Trophoblast cell (in vitro differentiated cells and primary cell): Measurements from ENCODE around the gene PRPF19.
A peak's percentile ranks its signal among the peaks of the same experiment; 100 is the strongest.

Experiments
- DNase-seq, 2 donors: peaks; one replicate each; pipeline ENCODE4 v3.0.0-alpha.2; 2016
- H2AFZ ChIP-seq: 2 replicates; pipeline ENCODE4 v1.6.1; 2013; ENCODE audit warnings: low read length, moderate library complexity, mild to moderate bottlenecking; ENCODE audit not compliant: insufficient read depth, poor library complexity
- H2AK5ac ChIP-seq: 2 replicates; pipeline ENCODE4 v1.6.1; 2013; ENCODE audit warnings: mild to moderate bottlenecking, low read length
- H2BK120ac ChIP-seq: 2 replicates; pipeline ENCODE4 v1.6.1; 2013; ENCODE audit warnings: low read length, mild to moderate bottlenecking, moderate library complexity; ENCODE audit not compliant: insufficient read depth, poor library complexity
- H2BK12ac ChIP-seq: 2 replicates; pipeline ENCODE4 v1.6.1; 2013; ENCODE audit warnings: mild to moderate bottlenecking, low read length, moderate library complexity
- H2BK5ac ChIP-seq: 2 replicates; pipeline ENCODE4 v1.6.1; 2013; ENCODE audit warnings: low read length, low read depth, moderate library complexity, mild to moderate bottlenecking; ENCODE audit not compliant: poor library complexity
- H3K14ac ChIP-seq: 2 replicates; pipeline ENCODE4 v1.6.1; 2013; ENCODE audit warnings: mild to moderate bottlenecking, low read length
- H3K18ac ChIP-seq: 2 replicates; pipeline ENCODE4 v1.6.1; 2013; ENCODE audit warnings: mild to moderate bottlenecking, low read length
- H3K23ac ChIP-seq: 2 replicates; pipeline ENCODE4 v1.6.1; 2013; ENCODE audit warnings: low read length
- H3K27ac ChIP-seq: 2 replicates; pipeline ENCODE4 v1.5.1; 2013; ENCODE audit warnings: low read depth, mild to moderate bottlenecking, inconsistent platforms, low read length, moderate library complexity
- H3K27me3 ChIP-seq: 2 replicates; pipeline ENCODE4 v1.6.1; 2013; ENCODE audit warnings: inconsistent platforms, mild to moderate bottlenecking, low read length, moderate library complexity; ENCODE audit not compliant: insufficient read depth
- H3K36me3 ChIP-seq, 2 experiments: 1 replicate in 1 of 2; 2 replicates in 1 of 2; pipeline ENCODE4 v1.6.1; 2013; ENCODE audit warnings: low read length in 2 of 2, mild to moderate bottlenecking in 2 of 2, moderate library complexity in 1 of 2; ENCODE audit not compliant: insufficient read depth in 2 of 2, control insufficient read depth in 1 of 2
- H3K4ac ChIP-seq: 2 replicates; pipeline ENCODE4 v1.6.1; 2013; ENCODE audit warnings: low read depth, mild to moderate bottlenecking, low read length, moderate library complexity
- H3K4me1 ChIP-seq, 2 experiments: 1 replicate in 1 of 2; 2 replicates in 1 of 2; pipeline ENCODE4 v1.6.1; 2013; ENCODE audit warnings: low read length in 2 of 2, mild to moderate bottlenecking in 2 of 2, moderate library complexity in 1 of 2; ENCODE audit not compliant: insufficient read depth in 2 of 2, control insufficient read depth in 1 of 2
- H3K4me2 ChIP-seq: 2 replicates; pipeline ENCODE4 v1.6.1; 2013; ENCODE audit warnings: inconsistent platforms, mild to moderate bottlenecking, low read length, moderate library complexity
- H3K4me3 ChIP-seq: 2 replicates; pipeline ENCODE4 v1.5.1; 2013; ENCODE audit warnings: mild to moderate bottlenecking, low read depth, low read length, inconsistent platforms
- H3K79me1 ChIP-seq: one replicate; pipeline ENCODE4 v1.6.1; 2013; ENCODE audit warnings: low read length
- H3K79me2 ChIP-seq: 2 replicates; pipeline ENCODE4 v1.6.1; 2013; ENCODE audit warnings: low read length, mild to moderate bottlenecking; ENCODE audit not compliant: control insufficient read depth, insufficient read depth, poor library complexity
- H3K9ac ChIP-seq: 2 replicates; pipeline ENCODE4 v1.6.1; 2013; ENCODE audit warnings: mild to moderate bottlenecking, low read length
- H3K9me3 ChIP-seq: 2 replicates; pipeline ENCODE4 v1.6.1; 2013; ENCODE audit warnings: low read depth, mild to moderate bottlenecking, control low read depth, inconsistent platforms, low read length; ENCODE audit not compliant: insufficient read depth
- H4K12ac ChIP-seq: 2 replicates; pipeline ENCODE4 v1.6.1; 2013; ENCODE audit warnings: low read depth, mild to moderate bottlenecking, low read length, moderate library complexity
- H4K8ac ChIP-seq: 2 replicates; pipeline ENCODE4 v1.6.1; 2013; ENCODE audit warnings: low read depth, mild to moderate bottlenecking, low read length, moderate library complexity
- H4K91ac ChIP-seq: one replicate; pipeline ENCODE4 v1.6.1; 2013; ENCODE audit warnings: low read depth, mild to moderate bottlenecking, low read length, moderate library complexity
- WGBS: extraction: QIAGEN DNeasy Blood & Tissue Kit; methylation state at CpG from one replicate; pipeline ENCODE4 v1.1.7; 2013; ENCODE audit warnings: missing lambda C conversion rate; ENCODE audit not compliant: insufficient read length, insufficient coverage; ENCODE audit errors: extremely low coverage; 5-methylcytosine and 5-hydroxymethylcytosine counted together

The PRPF19 gene

DNA sequence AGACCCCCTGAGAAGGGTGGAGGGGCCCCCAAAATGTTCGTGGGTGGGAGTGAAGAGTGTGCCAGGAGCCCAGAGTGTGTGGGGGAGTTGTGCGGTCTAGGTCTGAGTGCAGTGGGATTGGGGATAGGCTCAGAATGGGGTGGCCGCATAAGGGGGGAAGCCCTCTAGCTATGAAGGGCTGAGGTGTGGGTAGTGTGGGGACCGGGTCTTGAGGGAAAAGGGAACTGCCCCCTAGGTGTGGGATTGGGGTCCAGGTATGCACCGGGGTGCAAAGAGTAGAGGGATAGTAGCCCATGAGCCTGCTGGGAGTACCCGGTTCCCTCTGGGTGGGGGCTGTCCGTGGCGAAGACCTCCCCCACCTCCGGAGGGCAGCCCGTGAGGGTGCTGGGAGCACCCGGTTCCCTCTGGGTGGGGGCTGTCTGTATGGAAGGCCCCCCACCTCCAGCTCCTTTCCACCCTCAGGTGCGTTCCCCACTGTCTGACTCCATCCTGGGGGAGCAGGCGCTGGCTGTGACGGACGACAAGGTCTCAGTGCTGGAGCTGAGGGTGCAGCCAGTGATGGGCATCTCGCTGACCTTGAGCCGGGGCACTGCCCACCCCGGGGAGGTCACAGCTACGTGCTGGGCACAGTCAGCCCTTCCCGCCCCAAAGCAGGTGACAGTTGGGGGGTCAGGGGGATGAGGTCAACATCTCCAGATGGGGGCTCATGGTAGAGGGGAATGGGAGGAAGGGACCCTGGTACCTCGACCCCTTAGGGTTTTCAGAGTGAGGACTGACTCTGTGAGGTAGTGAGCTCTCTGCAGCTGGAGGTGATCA lies 28.6 kb upstream of the PRPF19 start:
- no peak overlapping the region for H2AFZ ChIP-seq
- peaks cover 63 to 68% of the 10 kb centered on the region in 2 experiments for H3K36me3 ChIP-seq
- H3K4me2 ChIP-seq, result no peak overlapping the region
- H2BK5ac ChIP-seq, result no peak overlapping the region
- H2AK5ac ChIP-seq, result no peak overlapping the region
- no peak overlapping the region for H2BK12ac ChIP-seq
- no peak for DNase-seq
- H3K23ac ChIP-seq, result no peak overlapping the region
- H3K79me1 ChIP-seq, result no peaks in the 10 kb centered on the region
- H3K9me3 ChIP-seq, result no peaks in the 10 kb centered on the region
- H3K27me3 ChIP-seq, result no peaks in the 10 kb centered on the region
- no peak overlapping the region for H3K4me3 ChIP-seq
- no peak overlapping the region for H3K9ac ChIP-seq
- no peak overlapping the region for H3K18ac ChIP-seq
- no peak overlapping the region for H3K27ac ChIP-seq
- H4K12ac ChIP-seq, result no peak overlapping the region
- H3K14ac ChIP-seq, result no peak overlapping the region
- peaks cover 3 to 7% of the 10 kb centered on the region in 2 experiments for H3K4me1 ChIP-seq
- H4K8ac ChIP-seq, result no peak overlapping the region
- no peaks in the 10 kb centered on the region for H3K79me2 ChIP-seq
- no peak overlapping the region for H2BK120ac ChIP-seq
- H4K91ac ChIP-seq, result no peak overlapping the region
- no CpG with 5 or more reads among the region's 21 CpGs for WGBS
- H3K4ac ChIP-seq, result no peak overlapping the region

DNA sequence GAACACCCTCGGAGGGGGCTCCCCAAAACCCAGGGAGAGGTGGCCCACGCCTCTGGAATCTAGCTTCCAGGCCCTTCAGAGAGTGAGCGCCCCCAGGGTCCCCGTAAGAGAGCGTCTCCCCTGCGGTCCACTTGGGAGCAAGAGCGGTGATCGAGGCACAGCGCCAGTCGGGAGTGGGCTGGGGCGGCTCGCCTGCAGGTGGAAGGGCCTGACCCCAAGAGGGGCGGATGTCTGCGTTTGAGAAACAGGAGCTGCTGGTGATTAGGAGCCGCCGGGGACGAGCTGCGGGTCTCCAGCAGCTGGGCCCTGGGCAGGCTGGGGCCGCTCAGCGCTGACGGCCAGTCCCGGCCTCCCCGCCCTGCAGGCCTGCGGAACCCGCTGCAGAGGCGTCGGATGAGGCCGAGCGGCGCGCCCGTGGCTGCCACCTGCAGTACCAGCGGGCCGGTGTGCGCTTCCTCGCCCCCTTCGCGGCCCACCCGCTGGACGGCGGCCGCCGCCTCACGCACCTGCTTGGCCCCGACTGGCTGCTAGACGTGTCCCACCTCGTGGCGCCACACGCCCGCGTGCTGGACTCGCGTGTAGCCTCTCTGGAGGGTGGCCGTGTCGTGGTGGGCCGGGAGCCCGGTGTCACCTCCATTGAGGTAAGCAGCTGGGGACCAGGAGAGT lies 27.9 kb upstream of the PRPF19 start:
- Histone ChIP-seq H3K36me3 (peaks cover 70 to 76% of the 10 kb centered on the region in 2 experiments), H3K9me3 (no peaks in the 10 kb centered on the region)

DNA sequence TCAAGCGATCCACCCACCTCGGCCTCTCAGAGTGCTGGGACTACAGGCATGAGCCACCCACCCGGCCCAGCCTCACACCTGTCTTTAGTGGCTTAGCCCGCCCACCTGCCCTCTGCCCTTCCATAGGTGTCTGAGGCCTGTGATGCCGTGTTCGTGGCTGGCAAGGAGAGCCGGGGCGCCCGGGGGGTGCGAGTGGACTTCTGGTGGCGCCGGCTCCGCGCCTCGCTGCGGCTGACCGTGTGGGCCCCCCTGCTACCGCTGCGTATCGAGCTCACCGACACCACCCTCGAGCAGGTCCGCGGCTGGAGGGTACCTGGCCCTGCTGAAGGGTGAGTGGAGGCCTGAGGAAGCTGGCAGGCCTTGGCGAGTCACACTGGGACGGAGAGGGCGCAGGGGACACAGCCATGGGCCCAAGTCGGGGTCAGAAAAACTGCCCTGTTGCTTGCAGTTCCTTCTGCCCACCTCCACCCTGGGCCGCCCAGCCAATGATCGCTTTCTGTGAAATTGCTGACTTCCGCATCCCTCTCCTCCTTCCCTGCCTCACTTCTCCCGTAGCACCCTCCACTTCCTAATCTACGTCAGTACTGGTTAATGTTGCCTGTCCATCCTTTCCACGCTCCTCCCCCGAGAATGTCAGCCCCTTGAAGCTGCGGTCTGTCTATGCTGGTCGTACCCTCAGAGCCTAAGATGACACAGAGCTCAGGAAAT lies 27.2 kb upstream of the PRPF19 start:
- no peak for DNase-seq
- Histone ChIP-seq H3K79me1 (no peaks in the 10 kb centered on the region), H3K14ac (no peak overlapping the region)

More for the DNA sequence above, 27.9 kb upstream of the PRPF19 start:
- Histone ChIP-seq H3K4me3 (no peak overlapping the region), H4K12ac (no peak overlapping the region), H3K79me2 (no peaks in the 10 kb centered on the region), H3K14ac (no peak overlapping the region), H4K8ac (no peak overlapping the region), H3K4me2 (no peak overlapping the region), H3K18ac (no peak overlapping the region), H3K27me3 (no peaks in the 10 kb centered on the region), H3K4me1 (peaks cover 0 to 3% of the 10 kb centered on the region in 2 experiments), H2BK12ac (no peak overlapping the region), H3K23ac (no peak overlapping the region), H3K27ac (no peak overlapping the region), H2AK5ac (no peak overlapping the region), H3K4ac (no peak overlapping the region), H3K9ac (no peak overlapping the region), H2AFZ (no peak overlapping the region), H3K79me1 (no peaks in the 10 kb centered on the region), H4K91ac (no peak overlapping the region), H2BK120ac (no peak overlapping the region), H2BK5ac (no peak overlapping the region)
- WGBS, result no CpG with 5 or more reads among the region's 57 CpGs
- peak in 1 of 2 donors; percentile 48 for DNase-seq

GRCh38 chr11:60932605-60933356 lies 26.4 kb upstream of the PRPF19 start:
- H3K9ac ChIP-seq, result no peak overlapping the region
- H3K4me2 ChIP-seq, result no peak overlapping the region
- no peaks in the 10 kb centered on the region for H3K9me3 ChIP-seq
- no peak overlapping the region for H2BK12ac ChIP-seq
- peaks cover 82 to 88% of the 10 kb centered on the region in 2 experiments for H3K36me3 ChIP-seq
- DNase-seq, result no peak
- no peak overlapping the region for H2BK5ac ChIP-seq
- no CpG with 5 or more reads among the region's 5 CpGs for WGBS
- no peak overlapping the region for H2BK120ac ChIP-seq
- no peak overlapping the region for H3K18ac ChIP-seq
- no peak overlapping the region for H3K4me3 ChIP-seq
- no peak overlapping the region for H4K8ac ChIP-seq
- no peaks in the 10 kb centered on the region for H3K79me2 ChIP-seq
- H3K79me1 ChIP-seq, result no peaks in the 10 kb centered on the region
- no peak overlapping the region for H3K14ac ChIP-seq
- H4K91ac ChIP-seq, result no peak overlapping the region
- no peak overlapping the region for H2AK5ac ChIP-seq
- no peaks in the 10 kb centered on the region for H3K27me3 ChIP-seq
- H2AFZ ChIP-seq, result no peak overlapping the region
- H3K4me1 ChIP-seq, result peaks cover 0 to 2% of the 10 kb centered on the region in 2 experiments
- no peak overlapping the region for H3K23ac ChIP-seq
- no peak overlapping the region for H4K12ac ChIP-seq
- no peak overlapping the region for H3K27ac ChIP-seq
- H3K4ac ChIP-seq, result no peak overlapping the region

More for the DNA sequence above, 27.2 kb upstream of the PRPF19 start:
- Histone ChIP-seq H2BK5ac (no peak overlapping the region), H2AK5ac (no peak overlapping the region), H2BK120ac (no peak overlapping the region), H3K18ac (no peak overlapping the region), H4K8ac (no peak overlapping the region), H3K36me3 (peaks cover 77 to 82% of the 10 kb centered on the region in 2 experiments), H3K9ac (no peak overlapping the region), H2AFZ (no peak overlapping the region), H4K12ac (no peak overlapping the region), H3K4me3 (peak overlapping the region; percentile 35), H4K91ac (no peak overlapping the region), H2BK12ac (no peak overlapping the region), H3K4me1 (peaks cover 0 to 2% of the 10 kb centered on the region in 2 experiments), H3K4ac (no peak overlapping the region), H3K4me2 (no peak overlapping the region), H3K27me3 (no peaks in the 10 kb centered on the region), H3K79me2 (no peaks in the 10 kb centered on the region), H3K23ac (no peak overlapping the region), H3K9me3 (no peaks in the 10 kb centered on the region), H3K27ac (no peak overlapping the region)
- WGBS, result no CpG with 5 or more reads among the region's 37 CpGs
